DOHH2 (cell line): ENCODE results near the gene AMZ1.

Experiments used
- H3F3A ChIP-seq: fragments of 200-600 bp; sonication (generic), shearing (Covaris generic); 2 replicates; pipeline ENCODE4 v1.6.0; 2016; ENCODE audit warnings: antibody characterized with exemption, mild to moderate bottlenecking; ENCODE audit not compliant: control insufficient read depth, insufficient read depth
- H3K27ac ChIP-seq: fragments of 200-600 bp; sonication (generic); 2 replicates; pipeline ENCODE4 v1.5.1; 2014; ENCODE audit warnings: low read depth, mild to moderate bottlenecking, low read length, moderate library complexity
- H3K27me3 ChIP-seq: fragments of 200-600 bp; sonication (generic); 2 replicates; pipeline ENCODE4 v1.6.1; 2014; ENCODE audit warnings: mild to moderate bottlenecking, low read length, mixed read lengths; ENCODE audit not compliant: control insufficient read depth
- H3K36me3 ChIP-seq: fragments of 200-600 bp; sonication (generic); 2 replicates; pipeline ENCODE4 v1.6.1; 2014; ENCODE audit warnings: mild to moderate bottlenecking, low read length, moderate library complexity, mixed read lengths; ENCODE audit not compliant: control insufficient read depth
- H3K4me1 ChIP-seq: fragments of 200-600 bp; sonication (generic); 2 replicates; pipeline ENCODE4 v1.6.1; 2014; ENCODE audit warnings: mild to moderate bottlenecking, low read length, mixed read lengths; ENCODE audit not compliant: control insufficient read depth
- H3K4me2 ChIP-seq: fragments of 200-600 bp; sonication (generic); 2 replicates; pipeline ENCODE4 v1.6.0; 2014; ENCODE audit warnings: mild to moderate bottlenecking, low read length, moderate library complexity
- H3K4me3 ChIP-seq: fragments of 200-600 bp; sonication (generic); 2 replicates; pipeline ENCODE4 v1.5.1; 2014; ENCODE audit warnings: mild to moderate bottlenecking, low read length, mixed read lengths
- H3K79me2 ChIP-seq: fragments of 200-600 bp; sonication (generic); 2 replicates; pipeline ENCODE4 v1.6.1; 2014; ENCODE audit warnings: mild to moderate bottlenecking, low read length, mixed read lengths; ENCODE audit not compliant: control insufficient read depth
- H3K9me2 ChIP-seq: fragments of 200-600 bp; sonication (generic); replicated peaks from 2 replicates; pipeline ENCODE4 v1.6.1; 2014; ENCODE audit warnings: mild to moderate bottlenecking, low read length, mixed read lengths; ENCODE audit not compliant: control insufficient read depth
- H3K9me3 ChIP-seq: fragments of 200-600 bp; sonication (generic); 2 replicates; pipeline ENCODE4 v1.6.1; 2014; ENCODE audit warnings: antibody characterized with exemption, low read length, mixed read lengths; ENCODE audit not compliant: control insufficient read depth, insufficient read depth
- H4K20me1 ChIP-seq: fragments of 200-600 bp; sonication (generic); 2 replicates; pipeline ENCODE4 v1.6.0; 2014; ENCODE audit warnings: low read depth, mild to moderate bottlenecking, antibody characterized with exemption, low read length, moderate library complexity; ENCODE audit not compliant: control insufficient read depth, insufficient read depth
- CTCF ChIP-seq: fragments of 200-600 bp; sonication (generic); IDR thresholded peaks from one replicate; pipeline ENCODE4 v1.5.1; 2014; ENCODE audit warnings: antibody characterized with exemption, mild to moderate bottlenecking, low read depth, low read length; ENCODE audit not compliant: poor library complexity, severe bottlenecking
- EZH2phosphoT487 ChIP-seq: fragments of 200-600 bp; sonication (generic); IDR thresholded peaks from 2 replicates; pipeline ENCODE4 v1.6.1; 2017; ENCODE audit warnings: borderline replicate concordance, mild to moderate bottlenecking, antibody characterized with exemption, low read length, moderate library complexity, mixed read lengths

The AMZ1 gene

GRCh38 chr7:2701832-2702593 is 14.0 kb downstream of the AMZ1 start:
- H3K36me3 ChIP-seq, result no peaks in the 10 kb centered on the region
- H3K4me2 ChIP-seq, result no peak overlapping the region
- no peaks in the 10 kb centered on the region for H3K9me2 ChIP-seq
- H3K27ac ChIP-seq, result no peak overlapping the region
- H3F3A ChIP-seq, result peaks cover 18% of the 10 kb centered on the region
- H3K4me3 ChIP-seq, result no peak overlapping the region
- H3K79me2 ChIP-seq, result no peaks in the 10 kb centered on the region
- peaks cover 35% of the 10 kb centered on the region for H3K4me1 ChIP-seq
- no peaks in the 10 kb centered on the region for H3K27me3 ChIP-seq
- no peaks in the 10 kb centered on the region for H4K20me1 ChIP-seq
- TF ChIP-seq CTCF, result no peak
- no peak for TF ChIP-seq EZH2phosphoT487
- H3K9me3 ChIP-seq, result no peaks in the 10 kb centered on the region

- no peak overlapping the region for H3K4me2 ChIP-seq
- no peaks in the 10 kb centered on the region for H4K20me1 ChIP-seq
- H3K27ac ChIP-seq, result no peak overlapping the region
- no peaks in the 10 kb centered on the region for H3K27me3 ChIP-seq
- peaks cover 31% of the 10 kb centered on the region for H3K4me1 ChIP-seq
- H3K9me2 ChIP-seq, result no peaks in the 10 kb centered on the region
- TF ChIP-seq EZH2phosphoT487 (no peak), CTCF (no peak)
- H3K4me3 ChIP-seq, result no peak overlapping the region
- no peaks in the 10 kb centered on the region for H3K9me3 ChIP-seq
- no peaks in the 10 kb centered on the region for H3K79me2 ChIP-seq
- peaks cover 17% of the 10 kb centered on the region for H3F3A ChIP-seq
- H3K36me3 ChIP-seq, result no peaks in the 10 kb centered on the region
Measured at GRCh38 chr7:2702594-2702957, 14.6 kb downstream of the AMZ1 start.

- no peaks in the 10 kb centered on the region for H3K27me3 ChIP-seq
- H3K4me2 ChIP-seq, result no peak overlapping the region
- H3K9me2 ChIP-seq, result no peaks in the 10 kb centered on the region
- TF ChIP-seq CTCF (no peak), EZH2phosphoT487 (no peak)
- H3F3A ChIP-seq, result peaks cover 2% of the 10 kb centered on the region; the same call in 1 of the 2 replicates
- H3K36me3 ChIP-seq, result no peaks in the 10 kb centered on the region
- no peak overlapping the region for H3K27ac ChIP-seq
- no peak overlapping the region for H3K4me3 ChIP-seq
- H4K20me1 ChIP-seq, result no peaks in the 10 kb centered on the region
- H3K9me3 ChIP-seq, result no peaks in the 10 kb centered on the region
- H3K4me1 ChIP-seq, result peaks cover 20% of the 10 kb centered on the region
- H3K79me2 ChIP-seq, result no peaks in the 10 kb centered on the region
Measured at GRCh38 chr7:2705371-2706096, 17.5 kb downstream of the AMZ1 start.
